ENCODE data around the gene GPR32. TPM values are rescaled to one million over a fixed set of nuclear protein-coding genes. Genes with fewer than 3 reads are reported as not detected.
"Not testable (repeated sequence)": the region's sequence is repeated elsewhere in the genome, so short reads cannot be mapped to it uniquely, and the experiment has no call there.

Gene GPR32
- total RNA-seq, 1 donor from 2014 or later: not detected

DNA sequence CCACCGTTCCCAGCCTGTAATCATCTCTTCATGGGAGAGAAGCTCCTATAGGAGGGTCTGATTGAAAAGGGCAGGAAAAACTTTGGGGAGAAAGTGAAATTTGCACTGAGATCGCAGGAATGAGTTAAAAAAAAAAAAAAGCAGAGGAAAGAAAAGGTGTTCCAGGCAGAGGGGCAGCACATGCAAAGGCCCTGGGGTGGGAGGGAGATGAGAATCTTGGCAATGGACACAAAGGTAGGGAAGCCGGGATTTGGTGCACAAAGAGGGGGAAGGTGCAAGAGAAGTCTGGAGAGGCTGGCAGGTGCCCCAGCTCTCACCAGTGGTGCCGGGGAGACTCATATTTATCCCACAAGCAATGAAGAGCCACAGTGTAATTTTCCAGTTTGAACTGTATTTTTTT lies 16.4 kb upstream of the GPR32 start:
- Mint-ChIP-seq H3K4me1 (ENCODE audit: low read depth) (no peaks in the 10 kb centered on the region), H3K27me3 (ENCODE audit: low read depth) (peaks cover 21% of the 10 kb centered on the region), H3K4me3 (ENCODE audit: unreplicated experiment) (no peak overlapping the region), H3K9me3 (ENCODE audit: low read depth) (no peaks in the 10 kb centered on the region), H3K27ac (ENCODE audit: unreplicated experiment) (no peak overlapping the region), H3K36me3 (ENCODE audit: low read depth) (peaks cover 2% of the 10 kb centered on the region)
- no peak for TF ChIP-seq CTCF (IDR thresholded peaks at IDR 0.05)
- DNase-seq (ENCODE audit: low spot score): no peak

DNA sequence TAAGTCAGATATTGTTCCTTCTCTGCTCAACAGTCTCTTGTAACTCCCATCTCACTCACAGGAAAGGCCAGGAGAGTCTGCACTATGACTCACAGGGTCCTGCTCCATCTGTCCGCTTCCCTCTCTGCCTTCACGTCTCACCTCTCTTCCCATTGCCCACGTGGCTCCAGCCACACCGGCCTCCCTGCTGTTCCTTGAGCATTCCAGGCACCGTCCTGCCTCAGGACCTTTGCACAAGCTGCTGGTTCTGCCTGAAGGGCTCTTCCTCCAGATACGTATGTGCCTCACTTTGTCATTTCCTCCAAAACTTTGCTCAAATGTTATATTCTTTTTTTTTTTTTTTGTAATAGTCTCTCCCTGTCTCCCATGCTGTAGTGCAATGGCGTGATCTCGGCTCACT lies 14.0 kb upstream of the GPR32 start:
- peaks cover 18% of the 10 kb centered on the region for H3K27me3 Mint-ChIP-seq (ENCODE audit: low read depth)
- not testable (repeated sequence) for DNase-seq (ENCODE audit: low spot score); H3K4me3 Mint-ChIP-seq (ENCODE audit: unreplicated experiment); H3K27ac Mint-ChIP-seq (ENCODE audit: unreplicated experiment); H3K4me1 Mint-ChIP-seq (ENCODE audit: low read depth); H3K36me3 Mint-ChIP-seq (ENCODE audit: low read depth); H3K9me3 Mint-ChIP-seq (ENCODE audit: low read depth)

DNA sequence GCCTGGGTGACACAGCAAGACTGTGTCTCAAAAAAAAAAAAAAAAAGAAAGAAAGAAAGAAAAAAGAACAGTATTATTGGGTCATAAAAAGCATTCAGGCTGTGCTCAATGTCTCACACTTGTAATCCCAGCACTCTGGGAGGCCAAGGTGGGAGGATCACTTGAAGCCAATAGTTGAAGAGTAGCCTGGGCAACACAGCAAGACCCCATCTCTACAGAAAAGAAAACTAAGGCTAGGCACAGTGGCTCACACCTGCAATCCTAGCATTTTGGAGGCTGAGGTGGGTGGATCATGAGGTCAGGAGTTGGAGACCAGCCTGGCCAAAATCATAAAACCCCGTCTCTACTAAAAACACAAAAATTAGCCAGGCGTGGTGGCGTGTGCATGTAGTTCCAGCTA lies 12.6 kb upstream of the GPR32 start:
- peaks cover 16% of the 10 kb centered on the region for H3K27me3 Mint-ChIP-seq (ENCODE audit: low read depth)
- not testable (repeated sequence) for H3K27ac Mint-ChIP-seq (ENCODE audit: unreplicated experiment); H3K36me3 Mint-ChIP-seq (ENCODE audit: low read depth); DNase-seq (ENCODE audit: low spot score); H3K9me3 Mint-ChIP-seq (ENCODE audit: low read depth); H3K4me1 Mint-ChIP-seq (ENCODE audit: low read depth); H3K4me3 Mint-ChIP-seq (ENCODE audit: unreplicated experiment)

DNA sequence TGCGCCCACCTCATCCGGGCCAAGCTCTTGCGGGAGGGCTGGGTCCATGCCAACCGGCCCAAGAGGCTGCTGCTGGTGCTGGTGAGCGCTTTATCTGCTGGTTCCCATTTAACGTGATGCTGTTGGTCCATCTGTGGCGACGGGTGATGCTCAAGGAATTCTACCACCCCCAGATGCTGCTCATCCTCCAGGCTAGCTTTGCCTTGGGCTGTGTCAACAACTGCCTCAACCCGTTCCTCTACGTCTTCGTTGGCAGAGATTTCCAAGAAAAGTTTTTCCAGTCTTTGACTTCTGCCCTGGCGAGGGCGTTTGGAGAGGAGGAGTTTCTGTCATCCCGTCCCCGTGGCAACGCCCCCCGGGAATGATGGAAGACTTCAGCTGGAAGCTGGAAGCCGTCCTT lies 11.2 kb upstream of the GPR32 start:
- DNase-seq (ENCODE audit: low spot score); H3K4me3 Mint-ChIP-seq (ENCODE audit: unreplicated experiment); H3K27ac Mint-ChIP-seq (ENCODE audit: unreplicated experiment); H3K4me1 Mint-ChIP-seq (ENCODE audit: low read depth); H3K36me3 Mint-ChIP-seq (ENCODE audit: low read depth); H3K9me3 Mint-ChIP-seq (ENCODE audit: low read depth): not testable (repeated sequence)
- peaks cover 10% of the 10 kb centered on the region for H3K27me3 Mint-ChIP-seq (ENCODE audit: low read depth)

GRCh38 chr19:50759886-50760285 lies 10.4 kb upstream of the GPR32 start:
- TF ChIP-seq CTCF (IDR thresholded peaks at IDR 0.05): no peak
- DNase-seq (ENCODE audit: low spot score): no peak
- Mint-ChIP-seq H3K4me3 (ENCODE audit: unreplicated experiment) (no peak overlapping the region), H3K36me3 (ENCODE audit: low read depth) (peaks cover under 1% of the 10 kb centered on the region), H3K27me3 (ENCODE audit: low read depth) (peaks cover 12% of the 10 kb centered on the region), H3K9me3 (ENCODE audit: low read depth) (no peaks in the 10 kb centered on the region), H3K4me1 (ENCODE audit: low read depth) (no peaks in the 10 kb centered on the region), H3K27ac (ENCODE audit: unreplicated experiment) (no peak overlapping the region)

DNA sequence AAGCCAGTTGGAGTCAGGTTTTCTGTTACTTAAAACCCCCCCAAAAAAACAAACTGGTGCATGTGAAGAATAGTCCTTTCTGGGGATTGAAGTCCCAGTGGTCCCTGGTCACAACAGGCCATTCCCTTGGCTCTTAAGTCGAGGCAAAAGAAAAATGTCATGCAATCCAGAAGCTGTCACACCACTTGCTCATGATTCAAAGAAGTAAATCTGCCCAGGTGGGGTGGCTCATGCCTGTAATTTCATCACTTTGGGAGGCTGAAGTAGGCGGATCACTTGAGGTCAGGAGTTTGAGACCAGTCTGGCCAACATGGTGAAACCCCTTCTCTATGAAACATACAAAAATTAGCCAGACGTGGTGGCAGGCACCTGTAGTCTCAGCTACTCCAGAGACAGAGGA lies 8.8 kb upstream of the GPR32 start:
- H3K9me3 Mint-ChIP-seq (ENCODE audit: low read depth); H3K36me3 Mint-ChIP-seq (ENCODE audit: low read depth); H3K27me3 Mint-ChIP-seq (ENCODE audit: low read depth); H3K4me1 Mint-ChIP-seq (ENCODE audit: low read depth); DNase-seq (ENCODE audit: low spot score); H3K4me3 Mint-ChIP-seq (ENCODE audit: unreplicated experiment); H3K27ac Mint-ChIP-seq (ENCODE audit: unreplicated experiment): not testable (repeated sequence)

- H3K27ac Mint-ChIP-seq (ENCODE audit: unreplicated experiment); H3K4me3 Mint-ChIP-seq (ENCODE audit: unreplicated experiment); H3K36me3 Mint-ChIP-seq (ENCODE audit: low read depth); H3K4me1 Mint-ChIP-seq (ENCODE audit: low read depth); H3K9me3 Mint-ChIP-seq (ENCODE audit: low read depth); DNase-seq (ENCODE audit: low spot score): not testable (repeated sequence)
- H3K27me3 Mint-ChIP-seq (ENCODE audit: low read depth): peaks cover 16% of the 10 kb centered on the region
Observed at GRCh38 chr19:50763521-50763920, 6.7 kb upstream of the GPR32 start.

DNA sequence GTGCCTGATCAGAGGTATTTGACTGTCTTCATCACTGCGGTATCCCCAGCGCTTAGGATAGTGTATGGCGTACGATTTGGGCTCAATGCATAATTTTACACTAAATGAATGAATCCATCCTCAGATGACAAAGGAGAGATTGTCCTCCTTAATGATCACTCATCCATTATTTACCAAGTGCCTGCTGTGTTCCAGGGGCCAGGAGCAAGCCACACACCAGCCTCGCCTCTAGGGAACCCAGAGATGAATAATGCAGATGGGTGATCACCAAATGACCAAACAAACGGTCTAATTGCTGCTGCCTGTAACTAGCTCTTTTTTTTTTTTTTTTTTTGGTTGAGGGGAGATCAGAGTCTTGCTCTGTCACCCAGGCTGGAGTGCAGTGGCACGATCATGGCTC lies 5.9 kb upstream of the GPR32 start:
- Mint-ChIP-seq H3K4me1 (ENCODE audit: low read depth) (no peaks in the 10 kb centered on the region), H3K27ac (ENCODE audit: unreplicated experiment) (no peak overlapping the region), H3K4me3 (ENCODE audit: unreplicated experiment) (no peak overlapping the region), H3K9me3 (ENCODE audit: low read depth) (no peaks in the 10 kb centered on the region), H3K36me3 (ENCODE audit: low read depth) (no peaks in the 10 kb centered on the region), H3K27me3 (ENCODE audit: low read depth) (peaks cover 16% of the 10 kb centered on the region)
- DNase-seq (ENCODE audit: low spot score): no peak
- TF ChIP-seq CTCF (IDR thresholded peaks at IDR 0.05): no peak

DNA sequence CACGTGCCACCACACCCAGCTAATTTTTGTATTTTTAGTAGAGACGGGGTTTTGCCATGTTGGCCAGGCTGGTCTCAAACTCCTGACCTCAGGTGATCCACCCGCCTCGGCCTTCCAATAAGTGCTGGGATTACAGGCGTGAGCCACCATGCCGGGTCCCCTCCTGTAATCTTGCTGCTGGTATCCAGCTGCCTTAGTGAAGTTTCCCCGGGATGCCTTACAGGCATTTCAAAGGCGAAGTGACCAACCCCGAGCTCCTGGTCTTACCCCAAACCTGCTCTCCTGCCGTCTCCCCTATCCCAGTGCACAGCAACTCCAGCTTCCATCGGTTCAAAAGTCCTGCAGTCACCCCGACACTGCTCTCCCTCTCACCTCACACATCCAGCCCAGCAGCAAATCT lies 3.5 kb upstream of the GPR32 start:
- DNase-seq (ENCODE audit: low spot score); H3K36me3 Mint-ChIP-seq (ENCODE audit: low read depth); H3K9me3 Mint-ChIP-seq (ENCODE audit: low read depth); H3K4me1 Mint-ChIP-seq (ENCODE audit: low read depth); H3K27ac Mint-ChIP-seq (ENCODE audit: unreplicated experiment); H3K4me3 Mint-ChIP-seq (ENCODE audit: unreplicated experiment): not testable (repeated sequence)
- peaks cover 16% of the 10 kb centered on the region for H3K27me3 Mint-ChIP-seq (ENCODE audit: low read depth)

DNA sequence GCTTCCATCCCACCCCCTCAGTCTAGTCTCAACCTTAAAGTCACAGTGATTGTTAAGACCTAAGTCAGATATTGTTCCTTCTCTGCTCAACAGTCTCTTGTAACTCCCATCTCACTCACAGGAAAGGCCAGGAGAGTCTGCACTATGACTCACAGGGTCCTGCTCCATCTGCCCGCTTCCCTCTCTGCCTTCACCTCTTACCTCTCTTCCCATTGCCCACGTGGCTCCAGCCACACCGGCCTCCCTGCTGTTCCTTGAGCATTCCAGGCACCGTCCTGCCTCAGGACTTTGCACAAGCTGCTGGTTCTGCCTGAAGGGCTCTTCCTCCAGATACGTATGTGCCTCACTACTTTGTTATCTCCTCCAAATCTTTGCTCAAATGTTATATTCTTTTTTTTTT lies 3.0 kb upstream of the GPR32 start:
- H3K36me3 Mint-ChIP-seq (ENCODE audit: low read depth); H3K27ac Mint-ChIP-seq (ENCODE audit: unreplicated experiment); H3K4me1 Mint-ChIP-seq (ENCODE audit: low read depth); H3K9me3 Mint-ChIP-seq (ENCODE audit: low read depth); H3K4me3 Mint-ChIP-seq (ENCODE audit: unreplicated experiment); DNase-seq (ENCODE audit: low spot score): not testable (repeated sequence)
- peaks cover 16% of the 10 kb centered on the region for H3K27me3 Mint-ChIP-seq (ENCODE audit: low read depth)

Data from chondrocyte (in vitro differentiated cells).